Choroid plexus epithelial cell (primary cell): ENCODE measurements around the gene CCDC171.

Source experiments
- DNase-seq: peaks from one replicate; pipeline ENCODE4 v3.0.0-alpha.2; 2010; ENCODE audit warnings: low read depth
- H3K4me3 ChIP-seq: 2 replicates; pipeline ENCODE4 v1.5.1; 2011; ENCODE audit warnings: low read depth, mild to moderate bottlenecking, control low read depth, low read length, moderate library complexity
- TF ChIP-seq, protein P1 (sequence below): conservative IDR thresholded peaks from 2 replicates; pipeline ENCODE4 v1.5.1; 2011; ENCODE audit warnings: low read depth, mild to moderate bottlenecking, control low read depth, inconsistent platforms, low read length, moderate library complexity

Gene CCDC171

GRCh38 chr9:15972760-15973159, 419.9 kb downstream of the CCDC171 start:
- no peak overlapping the region for H3K4me3 ChIP-seq
- TF ChIP-seq, protein P1, sequence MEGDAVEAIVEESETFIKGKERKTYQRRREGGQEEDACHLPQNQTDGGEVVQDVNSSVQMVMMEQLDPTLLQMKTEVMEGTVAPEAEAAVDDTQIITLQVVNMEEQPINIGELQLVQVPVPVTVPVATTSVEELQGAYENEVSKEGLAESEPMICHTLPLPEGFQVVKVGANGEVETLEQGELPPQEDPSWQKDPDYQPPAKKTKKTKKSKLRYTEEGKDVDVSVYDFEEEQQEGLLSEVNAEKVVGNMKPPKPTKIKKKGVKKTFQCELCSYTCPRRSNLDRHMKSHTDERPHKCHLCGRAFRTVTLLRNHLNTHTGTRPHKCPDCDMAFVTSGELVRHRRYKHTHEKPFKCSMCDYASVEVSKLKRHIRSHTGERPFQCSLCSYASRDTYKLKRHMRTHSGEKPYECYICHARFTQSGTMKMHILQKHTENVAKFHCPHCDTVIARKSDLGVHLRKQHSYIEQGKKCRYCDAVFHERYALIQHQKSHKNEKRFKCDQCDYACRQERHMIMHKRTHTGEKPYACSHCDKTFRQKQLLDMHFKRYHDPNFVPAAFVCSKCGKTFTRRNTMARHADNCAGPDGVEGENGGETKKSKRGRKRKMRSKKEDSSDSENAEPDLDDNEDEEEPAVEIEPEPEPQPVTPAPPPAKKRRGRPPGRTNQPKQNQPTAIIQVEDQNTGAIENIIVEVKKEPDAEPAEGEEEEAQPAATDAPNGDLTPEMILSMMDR, result no peak
- DNase-seq, result no peak

DNA sequence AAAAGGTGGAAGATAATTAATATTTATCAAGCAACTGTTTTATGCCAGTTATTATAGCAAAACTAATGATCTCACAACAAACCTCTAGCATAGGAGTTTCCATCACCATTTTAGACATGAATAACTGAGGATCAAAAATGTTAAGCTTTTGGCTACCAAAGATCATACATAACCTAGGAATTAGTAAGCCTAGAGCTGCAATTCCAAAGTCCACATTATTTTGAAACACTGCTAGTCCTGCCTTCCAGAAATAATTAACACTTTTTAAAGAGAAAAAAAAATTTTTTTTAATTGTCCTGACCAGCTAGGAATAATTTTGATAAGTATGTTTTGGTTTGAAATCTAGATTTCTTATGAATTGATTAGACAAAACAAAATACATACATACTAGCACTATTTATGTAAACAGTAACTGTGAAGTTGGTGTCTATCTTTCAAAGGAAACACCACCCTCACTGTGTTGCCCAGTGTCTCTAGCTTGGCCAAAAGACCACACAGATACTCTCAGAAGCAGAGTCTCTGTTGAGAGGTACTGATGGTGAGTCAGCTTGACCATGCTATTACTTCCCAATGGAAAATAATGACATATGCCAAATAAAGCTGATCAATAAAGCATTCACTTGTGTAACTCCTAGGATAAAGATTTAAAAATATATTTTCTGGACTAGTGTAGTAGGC, 422.4 kb downstream of the CCDC171 start:
- no peak for DNase-seq
- no peak overlapping the region for H3K4me3 ChIP-seq
- TF ChIP-seq, protein P1, result no peak

DNA sequence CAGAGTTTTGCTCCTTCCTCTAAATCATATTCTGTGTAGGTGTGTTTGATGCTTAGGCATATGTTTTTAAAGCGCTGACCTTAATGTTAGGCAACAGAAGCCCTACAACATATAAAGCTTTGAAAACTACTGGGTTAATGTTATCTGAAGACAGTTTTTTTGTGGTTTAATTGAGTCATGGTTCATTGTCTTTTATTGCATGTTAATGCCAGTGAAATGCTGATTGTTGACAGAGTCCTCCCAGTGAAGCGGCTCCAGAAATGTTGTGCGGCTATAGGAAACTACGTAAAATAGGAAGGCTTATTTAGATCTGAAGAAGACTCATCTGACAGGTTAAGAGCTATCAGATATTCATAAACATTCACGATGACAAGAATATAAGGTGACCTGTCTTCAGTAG, 424.6 kb downstream of the CCDC171 start:
- TF ChIP-seq, protein P1, result no peak
- DNase-seq, result no peak
- no peak overlapping the region for H3K4me3 ChIP-seq

DNA sequence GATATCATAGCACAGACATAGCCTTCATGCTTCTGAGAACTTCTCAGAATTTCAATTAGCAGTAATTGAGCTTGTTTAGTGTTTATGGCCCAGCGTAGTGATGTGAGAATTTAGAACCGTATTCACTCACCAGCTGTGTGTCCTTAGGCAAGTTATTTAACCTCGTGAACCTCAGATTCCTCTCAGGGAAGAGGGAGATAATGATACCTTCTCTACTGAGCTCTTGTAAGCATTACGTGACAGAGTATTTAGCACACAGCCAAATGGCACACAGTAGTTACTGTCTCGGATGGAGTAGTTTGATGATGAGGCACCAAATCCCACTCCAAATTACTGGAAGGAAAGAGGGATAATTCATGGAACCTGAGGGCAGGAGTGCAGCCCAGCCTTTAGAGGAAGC, 429.3 kb downstream of the CCDC171 start:
- DNase-seq, result peak; percentile 73
- TF ChIP-seq, protein P1, result no peak
- no peak overlapping the region for H3K4me3 ChIP-seq

- TF ChIP-seq, protein P1, result peak; percentile 21
- H3K4me3 ChIP-seq, result no peak overlapping the region
- peak; percentile 96 for DNase-seq
Observed at GRCh38 chr9:15999422-16000339, 446.8 kb downstream of the CCDC171 start.

GRCh38 chr9:16000811-16001210, 448.0 kb downstream of the CCDC171 start:
- DNase-seq, result no peak
- H3K4me3 ChIP-seq, result no peak overlapping the region
- TF ChIP-seq, protein P1, result no peak

DNA sequence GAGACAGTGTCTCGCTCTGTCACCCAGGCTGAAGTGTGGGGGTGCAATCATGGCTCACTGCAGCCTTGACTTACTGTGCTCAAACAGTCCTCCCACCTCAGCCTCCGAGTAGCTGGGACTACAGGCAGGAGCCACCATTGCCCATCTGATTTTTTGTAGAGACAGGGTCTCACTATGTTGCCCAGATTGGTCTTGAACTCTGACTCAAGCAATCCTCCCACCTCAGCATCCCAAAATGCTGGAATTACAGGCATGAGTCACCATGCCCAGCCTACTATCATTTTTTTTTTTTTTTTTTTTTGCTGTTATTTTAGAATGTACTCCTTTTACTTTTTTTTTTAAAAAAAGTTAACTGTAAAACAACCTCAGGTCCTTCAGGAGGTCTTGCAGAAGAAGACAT, 449.0 kb downstream of the CCDC171 start:
- H3K4me3 ChIP-seq, result no peak overlapping the region
- no peak for DNase-seq
- TF ChIP-seq, protein P1, result no peak
